ENCODE measurements around the gene VSIR.

GRCh38 chr10:71750986-71751385, 22.3 kb downstream of the VSIR start:
- no peak for TF ChIP-seq POLR2A (IDR thresholded peaks at IDR 0.05)
- TF ChIP-seq, protein P1, sequence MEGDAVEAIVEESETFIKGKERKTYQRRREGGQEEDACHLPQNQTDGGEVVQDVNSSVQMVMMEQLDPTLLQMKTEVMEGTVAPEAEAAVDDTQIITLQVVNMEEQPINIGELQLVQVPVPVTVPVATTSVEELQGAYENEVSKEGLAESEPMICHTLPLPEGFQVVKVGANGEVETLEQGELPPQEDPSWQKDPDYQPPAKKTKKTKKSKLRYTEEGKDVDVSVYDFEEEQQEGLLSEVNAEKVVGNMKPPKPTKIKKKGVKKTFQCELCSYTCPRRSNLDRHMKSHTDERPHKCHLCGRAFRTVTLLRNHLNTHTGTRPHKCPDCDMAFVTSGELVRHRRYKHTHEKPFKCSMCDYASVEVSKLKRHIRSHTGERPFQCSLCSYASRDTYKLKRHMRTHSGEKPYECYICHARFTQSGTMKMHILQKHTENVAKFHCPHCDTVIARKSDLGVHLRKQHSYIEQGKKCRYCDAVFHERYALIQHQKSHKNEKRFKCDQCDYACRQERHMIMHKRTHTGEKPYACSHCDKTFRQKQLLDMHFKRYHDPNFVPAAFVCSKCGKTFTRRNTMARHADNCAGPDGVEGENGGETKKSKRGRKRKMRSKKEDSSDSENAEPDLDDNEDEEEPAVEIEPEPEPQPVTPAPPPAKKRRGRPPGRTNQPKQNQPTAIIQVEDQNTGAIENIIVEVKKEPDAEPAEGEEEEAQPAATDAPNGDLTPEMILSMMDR (IDR thresholded peaks at IDR 0.05 in 8 of 11, conservative IDR thresholded peaks at IDR 0.05 in 3 of 11) = no peak
